HG03097 (cell line): ENCODE data around the gene MAZ.
"Not testable (repeated sequence)": the region's sequence is repeated elsewhere in the genome, so short reads cannot be mapped to it uniquely, and the experiment has no call there.

Source experiments
- ATAC-seq: cut with Tn5 transposase; IDR thresholded peaks from one replicate; pipeline ENCODE4 v1.9.1; 2021; ENCODE audit not compliant: unreplicated experiment, low FRiP score

MAZ gene

GRCh38 chr16:29784157-29784556, 22.2 kb upstream of the MAZ start:
- no peak for ATAC-seq

GRCh38 chr16:29784901-29785500, 21.3 kb upstream of the MAZ start:
- no peak for ATAC-seq

DNA sequence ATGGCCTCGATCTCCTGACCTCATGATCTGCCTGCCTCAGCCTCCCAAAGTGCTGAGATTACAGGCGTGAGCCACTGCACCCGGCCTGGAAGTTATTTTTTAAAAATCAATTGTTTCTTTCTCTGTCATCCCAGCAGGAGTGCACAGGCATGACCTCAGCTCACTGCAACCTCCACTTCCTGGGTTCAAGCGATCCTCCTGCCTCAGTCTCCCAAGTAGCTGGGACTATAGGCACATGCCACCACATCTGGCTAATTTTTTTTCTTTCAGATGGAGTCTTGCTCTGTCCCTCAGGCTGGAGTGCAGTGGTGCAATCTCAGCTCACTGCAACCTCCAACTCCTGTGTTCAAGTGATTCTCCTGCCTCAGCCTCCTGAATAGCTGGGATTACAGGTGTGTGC, 19.2 kb upstream of the MAZ start:
- not testable (repeated sequence) for ATAC-seq

GRCh38 chr16:29789775-29790182, 16.6 kb upstream of the MAZ start:
- no peak for ATAC-seq

- peak; percentile 87 for ATAC-seq
Measured at GRCh38 chr16:29790183-29790948, 16.0 kb upstream of the MAZ start, which contains the start of gene KIF22. Gene KIF22 (plus strand): TSS chr16:29790751. CDS start chr16:29790760, 9 bp downstream.

DNA sequence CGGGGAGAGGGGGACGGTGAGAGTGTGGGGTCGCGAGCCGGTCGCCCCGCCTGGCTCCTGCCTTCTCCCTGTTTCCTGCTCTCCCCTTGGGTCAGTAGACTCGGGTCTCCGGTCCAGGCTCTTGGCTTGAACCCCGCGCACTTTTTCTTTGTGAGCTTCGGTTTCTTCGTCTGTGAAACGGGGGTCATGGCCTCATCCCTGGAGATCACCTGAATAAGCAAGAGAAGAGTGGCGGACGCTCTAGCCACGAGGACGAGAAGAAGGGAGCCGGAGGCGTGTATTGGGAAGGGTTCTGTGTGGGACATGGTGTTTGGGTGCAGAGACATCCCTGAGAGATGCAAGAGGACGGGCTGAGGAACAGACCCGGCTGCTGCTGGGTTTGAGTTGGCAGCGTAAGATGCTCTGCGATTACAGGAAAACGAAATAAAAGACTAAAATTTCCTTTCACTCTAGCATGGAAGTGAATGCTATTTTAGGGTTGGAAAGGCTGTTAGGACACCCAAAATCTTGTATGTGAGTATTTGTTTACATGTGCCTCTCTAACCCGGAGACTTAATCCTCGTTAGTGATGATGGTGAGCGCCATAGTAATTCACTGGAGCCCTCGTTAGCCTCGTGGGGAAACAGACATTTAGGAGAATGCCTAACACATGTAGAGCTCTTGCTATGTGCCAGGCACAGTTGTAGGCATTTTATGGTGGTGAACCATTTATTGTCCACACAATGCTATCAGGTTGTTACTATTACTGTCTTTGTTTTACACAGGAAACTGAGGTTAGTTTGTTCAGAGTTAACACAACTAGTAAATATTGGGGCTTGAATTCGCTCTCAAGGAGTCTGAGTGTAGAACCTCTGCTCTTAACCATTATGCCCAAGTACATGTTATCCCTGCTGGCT, 15.1 kb upstream of the MAZ start:
- peak; percentile 4 for ATAC-seq

DNA sequence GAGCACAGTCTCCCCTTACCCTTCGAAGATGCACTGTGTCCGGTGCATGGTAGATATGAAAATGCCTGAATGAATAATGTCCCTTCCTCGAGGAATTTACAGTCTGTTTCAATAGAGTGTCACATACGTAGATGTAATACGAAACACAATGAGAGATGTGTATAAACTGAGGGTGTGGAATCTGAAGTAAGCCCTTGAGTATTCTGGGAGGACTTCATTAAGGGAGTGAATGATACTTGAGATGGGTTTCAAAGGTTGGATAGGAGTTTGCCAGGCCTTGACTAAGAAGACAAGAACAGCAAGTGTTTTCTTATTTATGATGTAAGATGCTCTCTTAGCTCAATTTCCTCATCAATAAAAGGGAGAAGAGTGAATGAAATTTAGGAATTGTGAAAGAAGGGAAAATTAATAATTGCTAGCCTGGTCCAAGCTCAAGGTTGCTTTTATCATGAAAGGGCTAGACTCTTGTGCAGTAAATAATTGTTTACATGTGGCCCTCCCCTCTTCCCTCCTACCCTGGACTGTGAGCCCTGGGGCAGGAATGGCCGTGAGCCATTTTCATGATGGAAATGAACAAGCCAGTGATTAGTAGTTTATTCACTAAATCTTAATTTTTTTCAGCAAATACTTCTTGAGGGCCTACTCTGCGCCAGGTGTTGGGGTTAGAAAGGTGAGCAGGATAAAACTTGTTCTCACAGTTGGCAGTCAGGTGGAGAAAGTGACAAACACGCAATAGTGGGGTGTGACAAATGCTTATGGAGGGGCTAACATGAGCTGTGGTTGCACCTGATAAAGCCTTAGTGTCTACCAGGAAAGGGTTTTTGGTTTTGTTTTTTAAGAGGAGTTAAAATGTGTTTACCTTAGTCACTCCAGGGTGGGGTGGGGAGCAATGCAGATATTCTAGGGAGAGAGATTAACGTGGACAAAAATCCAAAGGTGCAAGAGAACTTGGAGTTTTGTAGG, 14.2 kb upstream of the MAZ start:
- ATAC-seq = no peak

DNA sequence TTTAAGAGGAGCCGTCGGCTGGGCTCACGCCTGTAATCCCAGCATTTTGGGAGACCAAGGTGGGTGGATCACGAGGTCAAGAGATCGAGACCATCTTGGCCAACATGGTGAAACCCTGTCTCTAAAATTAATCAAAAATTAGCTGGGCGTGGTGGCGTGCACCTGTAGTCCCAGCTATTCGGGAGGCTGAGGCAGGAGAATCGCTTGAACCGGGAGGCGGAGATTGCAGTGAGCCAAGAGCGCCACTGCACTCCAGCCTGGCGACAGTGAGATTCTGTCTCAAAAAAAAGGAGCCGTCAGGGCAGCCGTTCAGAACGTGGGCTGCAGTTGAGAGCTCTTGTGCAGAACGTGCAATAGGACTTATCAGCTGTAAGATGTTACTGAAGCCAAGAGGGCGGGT, 13.2 kb upstream of the MAZ start:
- not testable (repeated sequence) for ATAC-seq

DNA sequence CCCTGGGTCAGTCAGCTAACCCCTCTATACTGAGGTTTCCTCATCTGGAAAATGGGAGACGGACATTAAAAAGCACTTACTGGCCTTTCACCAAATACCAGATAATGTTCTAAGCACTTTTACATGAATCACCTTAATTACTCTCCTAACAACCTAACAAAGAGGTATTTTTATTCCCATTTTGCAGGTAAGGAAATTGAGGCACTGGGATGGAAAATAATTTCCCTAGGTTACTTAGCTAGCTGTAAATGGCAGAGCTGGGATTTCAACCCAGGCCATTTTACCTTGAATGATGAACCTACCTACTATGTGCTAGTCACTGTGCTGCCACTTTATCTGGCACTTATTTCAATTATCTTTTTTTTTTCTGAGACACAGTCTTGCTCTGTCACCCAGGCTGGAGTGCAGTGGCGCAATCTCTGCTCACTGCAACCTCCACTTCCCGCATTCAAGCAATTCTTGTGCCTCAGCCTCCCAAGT, 12.1 kb upstream of the MAZ start:
- no peak for ATAC-seq

DNA sequence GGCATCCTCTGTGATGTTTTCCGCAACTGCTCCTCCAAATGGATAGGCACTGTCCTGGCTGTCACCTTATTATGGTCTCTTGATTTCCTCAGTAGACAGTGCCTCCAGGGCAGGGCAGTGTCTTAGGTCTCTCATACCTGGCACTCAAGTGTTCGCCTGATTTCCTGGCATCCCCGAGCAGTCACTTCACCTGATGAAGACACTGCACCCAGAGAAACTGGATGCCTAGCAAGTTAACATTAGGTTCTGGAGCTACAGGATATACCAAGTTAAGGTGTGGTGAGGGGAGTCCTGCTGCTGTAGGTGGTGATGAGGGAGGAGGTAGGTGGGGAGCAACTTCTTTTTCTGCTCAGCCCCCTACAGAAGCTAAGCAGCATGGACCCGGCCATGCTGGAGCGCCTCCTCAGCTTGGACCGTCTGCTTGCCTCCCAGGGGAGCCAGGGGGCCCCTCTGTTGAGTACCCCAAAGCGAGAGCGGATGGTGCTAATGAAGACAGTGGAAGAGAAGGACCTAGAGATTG, 3.9 kb upstream of the MAZ start:
- ATAC-seq = no peak

DNA sequence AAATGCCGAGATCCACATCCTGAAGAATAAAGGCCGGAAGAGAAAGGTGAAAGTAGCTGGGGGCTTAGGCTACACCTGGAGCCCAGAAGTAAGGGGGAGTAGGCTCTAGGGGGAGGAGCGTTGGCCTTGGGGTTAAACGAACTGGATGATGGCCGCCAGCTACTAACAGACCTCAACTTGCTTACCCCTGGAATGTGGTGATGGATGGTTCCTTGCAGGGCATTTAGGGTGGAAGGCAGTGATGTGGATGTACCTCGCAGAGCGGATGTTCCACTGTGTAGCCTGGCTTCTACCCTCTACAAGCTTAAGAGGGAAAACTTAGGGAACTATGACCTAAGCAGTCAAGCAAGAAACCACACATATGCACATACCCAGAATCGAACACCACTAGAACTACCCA, 2.3 kb upstream of the MAZ start:
- no peak for ATAC-seq

DNA sequence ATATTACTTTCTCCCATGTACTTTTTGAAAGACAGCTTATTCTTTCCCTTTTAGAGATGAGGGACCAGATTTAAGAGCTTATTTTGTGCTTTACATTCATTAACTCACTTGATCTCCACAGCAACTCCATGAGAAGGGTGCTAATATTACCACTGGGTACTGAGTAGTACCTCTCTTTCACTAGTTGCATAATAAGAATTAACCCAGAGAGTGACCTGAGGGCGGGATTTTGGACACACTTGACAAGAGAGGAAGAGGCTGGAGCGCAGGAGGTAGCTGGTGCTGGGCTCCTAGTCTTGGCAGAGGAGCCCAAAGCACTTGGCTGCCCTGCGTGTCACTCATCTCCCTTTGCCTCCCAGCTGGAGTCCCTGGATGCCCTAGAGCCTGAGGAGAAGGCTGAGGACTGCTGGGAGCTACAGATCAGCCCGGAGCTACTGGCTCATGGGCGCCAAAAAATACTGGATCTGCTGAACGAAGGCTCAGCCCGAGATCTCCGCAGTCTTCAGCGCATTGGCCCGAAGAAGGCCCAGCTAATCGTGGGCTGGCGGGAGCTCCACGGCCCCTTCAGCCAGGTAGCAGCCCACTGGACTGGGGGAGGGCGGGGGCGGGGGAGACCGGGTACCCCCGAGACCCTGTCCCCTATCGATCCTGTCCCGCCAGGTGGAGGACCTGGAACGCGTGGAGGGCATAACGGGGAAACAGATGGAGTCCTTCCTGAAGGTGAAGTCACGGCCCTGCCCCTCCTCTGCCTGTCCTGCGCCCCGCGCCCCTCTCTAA, 1.7 kb upstream of the MAZ start:
- ATAC-seq = no peak

DNA sequence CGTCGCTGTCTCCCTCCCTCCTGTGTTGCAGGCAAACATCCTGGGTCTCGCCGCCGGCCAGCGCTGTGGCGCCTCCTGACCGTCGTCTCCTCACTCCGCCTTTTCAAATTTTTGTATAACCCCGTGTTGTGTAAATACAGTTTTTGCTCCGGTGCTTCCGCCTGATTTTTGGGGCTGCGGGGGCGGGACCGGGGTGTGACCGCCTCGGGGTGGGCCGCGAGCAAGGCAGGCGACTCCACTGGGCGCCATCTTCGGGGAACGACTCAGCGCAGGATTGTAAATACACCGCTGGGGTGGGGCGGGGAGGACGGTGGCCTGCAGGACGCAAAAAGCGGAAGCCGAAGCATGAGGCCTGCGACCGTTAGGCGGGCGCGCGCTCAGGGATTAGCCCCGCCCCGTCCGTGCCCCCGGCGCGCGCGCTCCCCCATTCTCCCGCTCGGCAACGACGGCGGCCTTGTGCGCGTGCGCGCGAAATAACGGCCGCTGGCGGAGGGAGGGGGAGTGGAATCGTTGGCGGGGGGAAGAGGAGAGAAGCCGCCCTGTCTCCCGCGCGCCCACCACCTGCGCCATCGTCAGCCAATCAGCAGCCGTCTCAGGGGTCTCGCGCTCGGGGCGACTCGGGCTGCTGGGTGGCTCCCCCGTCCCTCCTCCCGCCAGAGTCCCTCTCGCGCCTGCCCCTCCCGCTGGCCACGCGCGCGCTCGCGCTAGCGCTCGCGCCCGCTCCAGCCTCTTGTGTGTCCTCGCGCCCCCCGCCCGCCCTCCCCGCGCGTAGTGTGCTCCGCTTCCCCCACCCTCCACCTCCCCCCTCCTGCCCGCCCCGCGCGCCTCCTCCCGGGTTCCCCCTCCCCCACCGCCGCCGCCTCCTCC, 864 bp upstream of the MAZ start:
- peak; percentile 44 for ATAC-seq

- no peak for ATAC-seq
Measured at GRCh38 chr16:29806641-29807425, 504 bp downstream of the MAZ start.

DNA sequence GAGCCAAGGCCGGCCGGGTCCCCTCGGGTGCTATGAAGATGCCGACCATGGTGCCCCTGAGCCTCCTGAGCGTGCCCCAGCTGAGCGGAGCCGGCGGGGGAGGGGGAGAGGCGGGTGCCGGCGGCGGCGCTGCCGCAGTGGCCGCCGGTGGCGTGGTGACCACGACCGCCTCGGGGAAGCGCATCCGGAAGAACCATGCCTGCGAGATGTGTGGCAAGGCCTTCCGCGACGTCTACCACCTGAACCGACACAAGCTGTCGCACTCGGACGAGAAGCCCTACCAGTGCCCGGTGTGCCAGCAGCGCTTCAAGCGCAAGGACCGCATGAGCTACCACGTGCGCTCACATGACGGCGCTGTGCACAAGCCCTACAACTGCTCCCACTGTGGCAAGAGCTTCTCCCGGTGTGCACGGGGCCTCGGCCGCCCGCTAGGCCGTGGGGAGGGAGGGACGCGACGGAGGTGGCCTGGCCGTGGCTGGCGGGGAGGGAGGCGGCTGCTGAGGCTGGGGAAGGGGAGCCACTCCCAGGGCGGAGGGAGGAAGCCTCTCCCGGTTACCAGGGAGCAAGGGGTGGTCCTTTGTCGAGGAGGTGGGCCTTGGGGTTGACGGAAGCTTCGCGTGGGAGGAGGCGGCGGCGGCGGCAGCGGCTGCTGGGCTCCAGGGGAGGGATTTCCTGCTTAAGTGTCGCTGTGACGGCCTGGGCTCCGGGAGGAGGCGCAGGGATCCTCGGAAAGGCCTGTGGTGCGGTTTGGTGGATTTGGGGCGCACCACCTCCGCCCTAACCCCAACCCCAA, 1.3 kb downstream of the MAZ start:
- ATAC-seq = peak; percentile 21

DNA sequence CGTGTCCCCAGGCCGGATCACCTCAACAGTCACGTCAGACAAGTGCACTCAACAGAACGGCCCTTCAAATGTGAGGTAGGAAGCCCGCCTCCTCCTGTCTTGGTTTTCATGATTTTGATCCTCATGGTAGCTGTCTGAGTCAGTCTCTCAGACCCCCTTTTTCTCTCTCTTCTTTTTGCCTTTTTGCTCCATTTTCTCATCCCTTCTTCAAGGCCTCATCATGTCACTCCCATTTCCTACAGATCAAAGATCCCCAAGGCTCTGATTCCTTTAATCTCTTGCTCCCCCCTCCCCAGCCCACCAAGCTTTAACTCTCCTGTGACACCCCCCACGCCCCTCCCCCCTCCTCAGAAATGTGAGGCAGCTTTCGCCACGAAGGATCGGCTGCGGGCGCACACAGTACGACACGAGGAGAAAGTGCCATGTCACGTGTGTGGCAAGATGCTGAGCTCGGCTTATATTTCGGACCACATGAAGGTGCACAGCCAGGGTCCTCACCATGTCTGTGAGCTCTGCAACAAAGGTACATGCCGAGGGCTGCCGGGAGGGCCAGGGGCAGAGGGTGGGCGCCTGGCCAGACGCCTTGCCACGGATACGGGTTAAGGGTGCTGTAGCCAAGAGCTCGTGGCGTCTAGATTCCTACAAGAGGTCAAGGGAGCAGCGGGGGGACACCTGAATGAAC, 2.0 kb downstream of the MAZ start:
- no peak for ATAC-seq
